Esophagus squamous epithelium (tissue), 5 donors: ENCODE data around the gene MGAT5. TPM values are rescaled to one million over a fixed set of nuclear protein-coding genes. Genes with fewer than 3 reads are reported as not detected.

Experiments used
- DNase-seq: peaks from one replicate; lab custom pipeline; 2025; lab: John Stamatoyannopoulos, UW
- H3K27ac ChIP-seq, 4 donors: fragments of 200-600 bp; sonication (generic); one replicate each; pipeline ENCODE4 v1.5.1; 2016 to 2019; ENCODE audit warnings: mild to moderate bottlenecking in 1 of 4
- H3K27me3 ChIP-seq, 4 donors: fragments of 200-600 bp; sonication (generic); 1 replicate in 3 of 4; 2 replicates in 1 of 4; pipeline versions ENCODE4 v1.5.1 to v1.6.0; 2017 to 2021; ENCODE audit warnings: antibody characterized with exemption in 1 of 4
- H3K36me3 ChIP-seq, 3 donors: fragments of 200-600 bp; sonication (generic); one replicate each; pipeline ENCODE4 v1.5.1; 2016 to 2019
- H3K4me1 ChIP-seq, 3 donors: fragments of 200-600 bp; sonication (generic); one replicate each; pipeline ENCODE4 v1.5.1; 2017 to 2019
- H3K4me3 ChIP-seq, 4 donors: fragments of 200-600 bp; sonication (generic); 1 replicate in 3 of 4; 2 replicates in 1 of 4; pipeline ENCODE4 v1.5.1; 2016 to 2019; ENCODE audit warnings: mild to moderate bottlenecking in 2 of 4, moderate library complexity in 1 of 4
- H3K9me3 ChIP-seq, 3 donors: fragments of 200-600 bp; sonication (generic); one replicate each; pipeline ENCODE4 v1.5.1; 2016 to 2019
- CTCF ChIP-seq, 6 experiments: fragments of 450-650 bp in 4 of 6; fragments of 200-600 bp in 2 of 6; sonication (generic) in 2 of 6; IDR thresholded peaks; one replicate each; pipeline ENCODE4 v1.5.1; 2016 to 2019; ENCODE audit warnings: antibody characterized with exemption in 6 of 6, mild to moderate bottlenecking in 4 of 6, moderate library complexity in 4 of 6
- POLR2A ChIP-seq, 4 donors: fragments of 450-650 bp; IDR thresholded peaks; one replicate each; pipeline ENCODE4 v1.6.1; 2017; ENCODE audit warnings: antibody characterized with exemption in 4 of 4, mild to moderate bottlenecking in 4 of 4, moderate library complexity in 3 of 4
- WGBS, 2 donors: methylation state at CpG; one replicate each; pipeline ENCODE4 v1.1.5; 2018; 5-methylcytosine and 5-hydroxymethylcytosine counted together
- intact Hi-C: fragments of 100-400 bp; cut with DNase I; formaldehyde crosslinking; loops from one replicate; pipeline ENCODE4 v1.15.0; 2022
- total RNA-seq, 4 donors: library from RNA; depleted of rRNA; stranded (reverse); fragments of >200 nt; gene quantifications; one replicate each; pipeline ENCODE4 v1.1.0, GENCODE V29; 2016
- donor health status: DM: yes; HTN: yes; CAD: no.

The MGAT5 gene
- total RNA-seq, 4 donors from 2014 or later: 14.2 to 29.2 (median 24.6) TPM

GRCh38 chr2:134411279-134411827, 157.5 kb downstream of the MGAT5 start:
- no peaks in the 10 kb centered on the region for H3K9me3 ChIP-seq
- DNase-seq: no peak
- peaks cover 11 to 57% (median 30%) of the 10 kb centered on the region in 3 donors for H3K4me1 ChIP-seq
- no peak overlapping the region for H3K27ac ChIP-seq
- no peak overlapping the region for H3K4me3 ChIP-seq
- intact Hi-C loops: loop anchor here (10.0 kb wide), 1 partner anchor 297 kb away; no protein-coding TSS in a partner anchor
- no peaks in the 10 kb centered on the region for H3K27me3 ChIP-seq
- WGBS, 2 donors: 60 to 63% methylated on average over 6 of the region's 6 CpGs
- H3K36me3 ChIP-seq: peaks cover 0 to 8% (median 8%) of the 10 kb centered on the region in 3 donors
- TF ChIP-seq POLR2A (IDR thresholded peaks at IDR 0.05) (no peak), CTCF (IDR thresholded peaks at IDR 0.05) (no peak)

GRCh38 chr2:134411828-134412638, 158.2 kb downstream of the MGAT5 start:
- Histone ChIP-seq H3K27me3 (no peaks in the 10 kb centered on the region), H3K36me3 (peaks cover 0 to 8% (median 8%) of the 10 kb centered on the region in 3 donors), H3K4me1 (peaks cover 6 to 50% (median 24%) of the 10 kb centered on the region in 3 donors), H3K9me3 (no peaks in the 10 kb centered on the region), H3K4me3 (no peak overlapping the region), H3K27ac (no peak overlapping the region)
- TF ChIP-seq POLR2A (IDR thresholded peaks at IDR 0.05) (no peak), CTCF (IDR thresholded peaks at IDR 0.05) (peak in 5 of 6 experiments; percentile 47 to 69 (median 53))
- 48 to 73% methylated on average over 4 to 7 of the region's 8 CpGs for WGBS, 2 donors
- DNase-seq: peak; percentile 44
- intact Hi-C loops: loop anchor here (10.0 kb wide), 1 partner anchor 297 kb away; no protein-coding TSS in a partner anchor

GRCh38 chr2:134412639-134412999, 158.7 kb downstream of the MGAT5 start:
- peaks cover 4 to 44% (median 23%) of the 10 kb centered on the region in 3 donors for H3K4me1 ChIP-seq
- TF ChIP-seq POLR2A (IDR thresholded peaks at IDR 0.05): no peak
- H3K27ac ChIP-seq: no peak overlapping the region
- H3K36me3 ChIP-seq: peaks cover 0 to 8% (median 3%) of the 10 kb centered on the region in 3 donors
- H3K9me3 ChIP-seq: no peaks in the 10 kb centered on the region
- no peaks in the 10 kb centered on the region for H3K27me3 ChIP-seq
- no peak overlapping the region for H3K4me3 ChIP-seq
- intact Hi-C loops: loop anchor here (10.0 kb wide), 1 partner anchor 298 kb away; no protein-coding TSS in a partner anchor
- 93 to 100% methylated on average over 4 to 8 of the region's 8 CpGs for WGBS, 2 donors
- DNase-seq: no peak

GRCh38 chr2:134413430-134413829, 159.6 kb downstream of the MGAT5 start:
- peaks cover 0 to 8% (median 0%) of the 10 kb centered on the region in 3 donors for H3K36me3 ChIP-seq
- H3K27ac ChIP-seq: no peak overlapping the region
- intact Hi-C loops: loop anchor here (10.0 kb wide), 1 partner anchor 299 kb away; no protein-coding TSS in a partner anchor
- no peak for DNase-seq
- TF ChIP-seq POLR2A (IDR thresholded peaks at IDR 0.05) (no peak), CTCF (IDR thresholded peaks at IDR 0.05) (no peak)
- no peaks in the 10 kb centered on the region for H3K9me3 ChIP-seq
- 56 to 100% methylated on average over 1 of the region's 1 CpG for WGBS, 2 donors
- no peaks in the 10 kb centered on the region for H3K27me3 ChIP-seq
- H3K4me1 ChIP-seq: peaks cover 4 to 36% (median 22%) of the 10 kb centered on the region in 3 donors
- no peak overlapping the region for H3K4me3 ChIP-seq

GRCh38 chr2:134413912-134414311, 160.0 kb downstream of the MGAT5 start:
- intact Hi-C loops: loop anchor here (10.0 kb wide), 1 partner anchor 299 kb away; no protein-coding TSS in a partner anchor
- no peak for TF ChIP-seq POLR2A (IDR thresholded peaks at IDR 0.05)
- TF ChIP-seq CTCF (IDR thresholded peaks at IDR 0.05): no peak
- H3K27me3 ChIP-seq: no peaks in the 10 kb centered on the region
- no peak overlapping the region for H3K27ac ChIP-seq
- H3K36me3 ChIP-seq: peaks cover 0 to 8% (median 0%) of the 10 kb centered on the region in 3 donors
- WGBS, 2 donors: 80 to 87% methylated on average over 2 of the region's 2 CpGs
- no peak for DNase-seq
- peaks cover 4 to 32% (median 18%) of the 10 kb centered on the region in 3 donors for H3K4me1 ChIP-seq
- H3K4me3 ChIP-seq: no peak overlapping the region
- no peaks in the 10 kb centered on the region for H3K9me3 ChIP-seq
